HFFc6 (cell line): ENCODE results near the gene POLR1A. TPM values are rescaled to one million over a fixed set of nuclear protein-coding genes. Genes with fewer than 3 reads are reported as not detected.
A peak's percentile ranks its signal among the peaks of the same experiment; 100 is the strongest.

ENCODE experiments used
- DNase-seq: peaks from one replicate; pipeline ENCODE4 v3.0.0-alpha.2; 2018
- H3K27ac Mint-ChIP-seq: 2 replicates; pipeline ENCODE4 v1.8.0; 2020; ENCODE audit warnings: mild to moderate bottlenecking, mixed read lengths
- H3K27me3 Mint-ChIP-seq: 2 replicates; pipeline ENCODE4 v1.8.0; 2021; ENCODE audit warnings: mild to moderate bottlenecking, moderate library complexity, mixed read lengths; ENCODE audit not compliant: insufficient read depth
- H3K36me3 Mint-ChIP-seq: 2 replicates; pipeline ENCODE4 v1.8.0; 2021; ENCODE audit warnings: low read depth, mixed read lengths
- H3K4me1 Mint-ChIP-seq: 2 replicates; pipeline ENCODE4 v1.8.0; 2020; ENCODE audit warnings: low read depth, mixed read lengths
- H3K4me3 Mint-ChIP-seq: 2 replicates; pipeline ENCODE4 v1.8.0; 2020; ENCODE audit warnings: mild to moderate bottlenecking, moderate library complexity, mixed read lengths
- H3K9me3 Mint-ChIP-seq: 2 replicates; pipeline ENCODE4 v1.8.0; 2020; ENCODE audit warnings: mild to moderate bottlenecking, mixed read lengths
- total RNA-seq, 6 experiments: library from RNA; stranded (reverse); fragmentation: NEBNext Ultra II Directional; extraction: Animal tissue kit (Norgen Biotek cat#: 25700); gene quantifications; 2 replicates in 1 of 6; 3 replicates in 5 of 6; pipeline ENCODE4 v1.2.3, GENCODE V29; 2021
- TF ChIP-seq, protein P1 (sequence below): fragments of 200-600 bp; sonication (generic); IDR thresholded peaks from 2 replicates; pipeline ENCODE4 v1.5.0; 2021; ENCODE audit warnings: antibody characterized with exemption, mild to moderate bottlenecking

POLR1A gene
- total RNA-seq, 6 experiments from 2014 or later = 32.2 to 37.6 (median 34.8) TPM

- TF ChIP-seq, protein P1, sequence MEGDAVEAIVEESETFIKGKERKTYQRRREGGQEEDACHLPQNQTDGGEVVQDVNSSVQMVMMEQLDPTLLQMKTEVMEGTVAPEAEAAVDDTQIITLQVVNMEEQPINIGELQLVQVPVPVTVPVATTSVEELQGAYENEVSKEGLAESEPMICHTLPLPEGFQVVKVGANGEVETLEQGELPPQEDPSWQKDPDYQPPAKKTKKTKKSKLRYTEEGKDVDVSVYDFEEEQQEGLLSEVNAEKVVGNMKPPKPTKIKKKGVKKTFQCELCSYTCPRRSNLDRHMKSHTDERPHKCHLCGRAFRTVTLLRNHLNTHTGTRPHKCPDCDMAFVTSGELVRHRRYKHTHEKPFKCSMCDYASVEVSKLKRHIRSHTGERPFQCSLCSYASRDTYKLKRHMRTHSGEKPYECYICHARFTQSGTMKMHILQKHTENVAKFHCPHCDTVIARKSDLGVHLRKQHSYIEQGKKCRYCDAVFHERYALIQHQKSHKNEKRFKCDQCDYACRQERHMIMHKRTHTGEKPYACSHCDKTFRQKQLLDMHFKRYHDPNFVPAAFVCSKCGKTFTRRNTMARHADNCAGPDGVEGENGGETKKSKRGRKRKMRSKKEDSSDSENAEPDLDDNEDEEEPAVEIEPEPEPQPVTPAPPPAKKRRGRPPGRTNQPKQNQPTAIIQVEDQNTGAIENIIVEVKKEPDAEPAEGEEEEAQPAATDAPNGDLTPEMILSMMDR = no peak
- peak; percentile 46 for DNase-seq
Measured at GRCh38 chr2:86062043-86062442, 43.6 kb downstream of the POLR1A start.

DNA sequence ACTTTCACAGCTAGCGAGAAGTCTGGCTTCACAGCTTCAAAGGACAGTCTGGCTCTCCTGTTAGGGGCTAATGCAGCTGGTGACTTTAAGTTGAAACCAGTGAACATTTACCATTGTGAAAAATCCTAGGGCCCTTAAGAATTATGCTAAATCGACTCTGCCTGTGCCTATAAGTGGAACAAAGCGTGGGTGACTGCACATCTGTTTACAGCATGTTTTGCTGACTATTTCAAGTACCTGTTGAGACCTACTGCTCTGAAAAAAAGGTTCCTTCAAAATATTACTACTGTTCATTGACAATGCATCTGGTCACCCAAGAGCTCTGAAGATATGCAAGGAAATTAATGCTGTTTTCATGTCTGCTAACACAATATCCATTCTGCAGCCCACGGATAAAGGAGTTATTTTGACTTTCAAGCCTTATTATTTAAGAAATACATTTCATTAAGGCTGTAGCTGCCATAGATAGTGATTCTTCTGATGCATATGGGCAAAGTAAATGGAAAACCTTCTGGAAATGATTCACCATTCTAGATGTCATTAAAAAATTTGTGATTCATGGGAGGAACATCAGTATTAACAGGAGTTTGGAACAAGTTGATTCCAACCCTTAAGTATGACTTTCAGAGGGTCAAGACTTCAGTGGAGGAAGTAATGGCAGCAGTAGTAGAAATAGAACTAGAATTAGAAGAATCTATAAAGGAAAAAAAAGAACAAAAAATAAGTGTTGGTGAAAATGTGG lies 48.9 kb downstream of the POLR1A start:
- H3K4me3 Mint-ChIP-seq = no peak overlapping the region

More at GRCh38 chr2:86062043-86062442, 43.6 kb downstream of the POLR1A start:
- peaks cover 5% of the 10 kb centered on the region for H3K9me3 Mint-ChIP-seq
- no peaks in the 10 kb centered on the region; the same call in 1 of the 2 replicates for H3K27me3 Mint-ChIP-seq
- H3K4me1 Mint-ChIP-seq = peaks cover 71% of the 10 kb centered on the region
- H3K4me3 Mint-ChIP-seq = peak overlapping the region; percentile 40
- H3K27ac Mint-ChIP-seq = peak overlapping the region; percentile 72
- peaks cover 41% of the 10 kb centered on the region for H3K36me3 Mint-ChIP-seq

GRCh38 chr2:86055314-86055713 lies 50.4 kb downstream of the POLR1A start:
- H3K9me3 Mint-ChIP-seq = no peaks in the 10 kb centered on the region
- H3K4me3 Mint-ChIP-seq = no peak overlapping the region
- no peak overlapping the region for H3K27ac Mint-ChIP-seq
- peaks cover 27% of the 10 kb centered on the region for H3K4me1 Mint-ChIP-seq
- no peaks in the 10 kb centered on the region for H3K27me3 Mint-ChIP-seq
- no peak for DNase-seq
- TF ChIP-seq, protein P1 = no peak
- peaks cover 35% of the 10 kb centered on the region for H3K36me3 Mint-ChIP-seq

More for the DNA sequence above, 48.9 kb downstream of the POLR1A start:
- TF ChIP-seq, protein P1 = no peak
- peaks cover 38% of the 10 kb centered on the region for H3K4me1 Mint-ChIP-seq
- H3K9me3 Mint-ChIP-seq = no peaks in the 10 kb centered on the region
- peaks cover 35% of the 10 kb centered on the region for H3K36me3 Mint-ChIP-seq
- no peaks in the 10 kb centered on the region for H3K27me3 Mint-ChIP-seq
- H3K27ac Mint-ChIP-seq = peak overlapping the region; percentile 40; the same call in 1 of the 2 replicates
- DNase-seq = peak; percentile 36

- H3K9me3 Mint-ChIP-seq = no peaks in the 10 kb centered on the region
- H3K4me3 Mint-ChIP-seq = no peak overlapping the region
- no peak for DNase-seq
- peaks cover 35% of the 10 kb centered on the region for H3K36me3 Mint-ChIP-seq
- TF ChIP-seq, protein P1 = no peak
- H3K27ac Mint-ChIP-seq = no peak overlapping the region; the same call in 1 of the 2 replicates
- no peaks in the 10 kb centered on the region for H3K27me3 Mint-ChIP-seq
- H3K4me1 Mint-ChIP-seq = peaks cover 26% of the 10 kb centered on the region
Measured at GRCh38 chr2:86054535-86055082, 51.1 kb downstream of the POLR1A start.

- TF ChIP-seq, protein P1 = no peak
- DNase-seq = no peak
- H3K27ac Mint-ChIP-seq = no peak overlapping the region
- H3K36me3 Mint-ChIP-seq = peaks cover 35% of the 10 kb centered on the region
- H3K4me3 Mint-ChIP-seq = no peak overlapping the region
- no peaks in the 10 kb centered on the region for H3K9me3 Mint-ChIP-seq
- H3K4me1 Mint-ChIP-seq = peaks cover 26% of the 10 kb centered on the region
- no peaks in the 10 kb centered on the region for H3K27me3 Mint-ChIP-seq
Measured at GRCh38 chr2:86053166-86053565, 52.5 kb downstream of the POLR1A start.
